Fibroblast of pulmonary artery (primary cell): Measurements from ENCODE around the gene UBA3.

ENCODE experiments used
- DNase-seq: peaks from one replicate; pipeline ENCODE4 v3.0.0-alpha.2; 2010; ENCODE audit warnings: low read depth
- H3K4me3 ChIP-seq: replicated peaks from 2 replicates; pipeline ENCODE4 v1.5.1; 2011; ENCODE audit warnings: low read depth, mild to moderate bottlenecking, control low read depth, low read length, moderate library complexity
- CTCF ChIP-seq: IDR thresholded peaks from 2 replicates; pipeline ENCODE4 v1.5.1; 2011; ENCODE audit warnings: mild to moderate bottlenecking, control low read depth, low read length, inconsistent platforms; ENCODE audit errors: missing control alignments

Gene UBA3

GRCh38 chr3:69008980-69009379, 71.2 kb downstream of the UBA3 start:
- peak; percentile 59 for DNase-seq
- TF ChIP-seq CTCF = no peak
- no peak overlapping the region for H3K4me3 ChIP-seq

GRCh38 chr3:69005791-69006482, 74.2 kb downstream of the UBA3 start:
- H3K4me3 ChIP-seq = no peak overlapping the region
- TF ChIP-seq CTCF = no peak
- no peak for DNase-seq

- no peak for DNase-seq
- H3K4me3 ChIP-seq = no peak overlapping the region
- TF ChIP-seq CTCF = no peak
Measured at GRCh38 chr3:69005071-69005790, 74.9 kb downstream of the UBA3 start.
